ENCODE results near the gene METTL2B. TPM values are rescaled to one million over a fixed set of nuclear protein-coding genes. Genes with fewer than 3 reads are reported as not detected.
"Not testable (repeated sequence)": the region's sequence is repeated elsewhere in the genome, so short reads cannot be mapped to it uniquely, and the experiment has no call there.

Gene METTL2B
- total RNA-seq, 2 donors from 2014 or later, result 29.5 to 49.5 TPM

DNA sequence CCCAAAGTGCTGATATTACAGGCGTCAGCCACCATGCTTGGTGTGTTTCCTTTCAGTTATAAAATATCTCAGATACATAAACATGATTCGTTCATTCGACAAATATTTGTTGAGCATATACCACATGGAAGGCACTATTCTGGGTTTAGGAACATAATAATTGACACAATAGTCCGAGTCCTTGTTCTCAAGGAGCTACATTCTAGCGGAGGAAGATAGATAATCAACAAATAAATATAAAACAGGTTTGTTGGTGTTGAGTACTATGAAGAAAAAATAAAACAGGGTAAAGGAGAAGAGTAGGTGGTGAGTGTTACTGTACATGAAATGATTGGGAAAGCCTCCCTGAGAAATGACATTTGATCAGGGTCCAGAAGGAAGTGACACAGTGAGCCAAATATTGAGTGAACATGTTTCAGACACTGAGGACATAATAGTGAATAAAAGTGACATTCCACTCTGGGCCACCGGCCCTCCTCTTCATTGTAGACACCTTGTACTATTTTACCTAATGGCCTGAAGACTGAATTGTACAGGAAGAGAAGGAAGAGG lies 27.7 kb upstream of the METTL2B start:
- H3K4me3 Mint-ChIP-seq, result peak overlapping the region; percentile 87
- no peaks in the 10 kb centered on the region for H3K27me3 Mint-ChIP-seq
- ATAC-seq (replicated peaks), result no peak
- peaks cover 28% of the 10 kb centered on the region for H3K4me1 Mint-ChIP-seq
- no peaks in the 10 kb centered on the region for H3K9me3 Mint-ChIP-seq
- peak overlapping the region; percentile 85 for H3K27ac Mint-ChIP-seq
- H3K36me3 Mint-ChIP-seq (ENCODE audit: low read depth), result peaks cover 37% of the 10 kb centered on the region

DNA sequence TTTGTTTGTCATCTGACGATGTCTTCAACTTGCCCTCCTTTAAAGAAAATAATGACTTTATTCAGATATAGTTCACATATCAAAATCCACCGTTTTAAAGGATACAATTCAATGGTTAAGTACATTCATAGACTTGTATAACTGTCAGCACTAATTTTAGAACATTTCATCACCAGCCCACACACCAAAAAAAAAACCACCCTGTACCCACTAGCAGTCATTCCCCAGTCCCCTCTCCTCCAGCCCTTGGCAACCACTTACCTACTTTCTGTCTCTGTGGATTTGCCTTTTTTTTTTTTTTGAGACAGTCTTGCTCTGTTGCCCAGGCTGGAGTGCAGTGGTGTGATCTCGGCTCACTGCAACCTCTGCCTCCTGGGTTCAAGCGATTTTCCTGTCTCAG lies 26.1 kb upstream of the METTL2B start:
- ATAC-seq (replicated peaks), result peak; percentile 79
- Mint-ChIP-seq H3K4me1 (peaks cover 37% of the 10 kb centered on the region), H3K4me3 (peak overlapping the region; percentile 94), H3K36me3 (ENCODE audit: low read depth) (peaks cover 42% of the 10 kb centered on the region), H3K27ac (peak overlapping the region; percentile 80), H3K9me3 (no peaks in the 10 kb centered on the region), H3K27me3 (no peaks in the 10 kb centered on the region)

- ATAC-seq (replicated peaks), result no peak
- Mint-ChIP-seq H3K27me3 (no peaks in the 10 kb centered on the region), H3K4me1 (peaks cover 38% of the 10 kb centered on the region), H3K27ac (peak overlapping the region; percentile 80), H3K9me3 (no peaks in the 10 kb centered on the region), H3K4me3 (peak overlapping the region; percentile 94), H3K36me3 (ENCODE audit: low read depth) (peaks cover 47% of the 10 kb centered on the region)
These were observed 25.6 kb upstream of the METTL2B start for GRCh38 chr7:128450913-128451312.

DNA sequence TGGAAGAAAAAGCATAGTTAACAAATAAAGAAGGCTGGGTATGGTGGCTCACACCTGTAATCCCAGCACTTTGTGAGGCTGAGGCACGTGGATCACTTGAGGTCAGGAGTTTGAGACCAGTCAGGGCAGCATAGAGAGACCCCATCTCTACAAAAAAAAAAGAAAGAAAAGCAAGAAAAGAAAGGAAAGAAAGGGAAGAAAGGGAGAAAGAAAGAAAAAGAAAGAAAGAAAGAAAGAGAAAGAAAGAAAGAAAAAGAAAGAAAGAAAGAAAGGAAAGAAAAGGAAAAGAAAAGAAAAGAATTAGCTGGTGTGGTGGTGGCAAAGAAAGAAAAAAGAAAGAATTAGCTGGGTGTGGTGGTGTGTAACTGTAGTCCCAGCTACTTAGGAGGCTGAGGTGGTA lies 24.0 kb upstream of the METTL2B start:
- Mint-ChIP-seq H3K4me3 (peak overlapping the region; percentile 94), H3K27ac (peak overlapping the region; percentile 80)

DNA sequence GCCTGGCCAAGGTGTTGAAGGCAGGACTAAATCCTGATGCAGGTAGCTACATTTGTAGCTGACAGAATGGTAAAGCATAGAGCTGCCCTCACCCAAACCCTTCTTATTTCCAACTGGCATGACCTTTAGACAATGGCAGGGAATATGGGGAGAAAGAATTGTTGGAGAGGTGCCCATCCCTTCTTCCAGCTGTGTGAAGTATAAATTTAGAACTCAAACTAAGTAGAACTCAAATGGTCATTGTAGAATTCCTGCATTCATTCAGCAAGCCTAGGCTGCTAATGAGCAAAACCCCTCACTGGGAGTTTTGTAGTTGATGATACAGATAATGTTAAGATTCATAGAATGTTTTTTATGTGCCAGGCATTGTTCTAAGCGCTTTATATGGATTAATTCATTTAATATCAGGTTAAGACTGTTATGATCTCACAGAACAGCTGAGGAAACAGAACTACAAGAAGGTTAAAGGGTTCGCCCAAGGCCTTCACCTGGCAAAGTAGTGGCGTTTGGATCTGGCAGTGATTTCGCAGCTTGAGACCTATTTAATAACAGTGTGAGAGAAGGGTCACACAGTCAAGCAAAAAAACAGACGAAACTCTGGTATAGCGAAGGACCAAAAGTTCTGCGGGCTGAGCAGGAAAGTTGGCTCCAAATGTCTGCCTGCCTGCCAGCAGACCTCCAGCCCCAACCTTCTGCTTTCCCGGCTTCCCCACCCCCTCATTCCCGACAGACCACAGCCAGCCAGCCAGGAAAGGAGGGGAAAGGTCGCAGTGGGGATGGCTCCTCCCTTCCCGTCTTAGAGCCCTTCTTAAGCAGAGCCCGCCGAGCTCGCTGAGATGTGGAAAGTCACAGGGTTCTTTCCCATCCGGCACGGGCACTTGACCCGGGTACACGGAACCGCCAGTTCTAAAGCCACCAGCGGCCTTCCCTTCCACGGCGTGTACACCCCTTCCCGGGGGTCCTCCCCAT lies 22.4 kb upstream of the METTL2B start:
- peaks cover 46% of the 10 kb centered on the region for H3K4me1 Mint-ChIP-seq
- no peaks in the 10 kb centered on the region for H3K27me3 Mint-ChIP-seq
- H3K4me3 Mint-ChIP-seq, result peak overlapping the region; percentile 94
- no peak for ATAC-seq (replicated peaks)
- peak overlapping the region; percentile 86 for H3K27ac Mint-ChIP-seq
- H3K9me3 Mint-ChIP-seq, result no peaks in the 10 kb centered on the region
- H3K36me3 Mint-ChIP-seq (ENCODE audit: low read depth), result peaks cover 74% of the 10 kb centered on the region

More for the DNA sequence above, 24.0 kb upstream of the METTL2B start:
- Mint-ChIP-seq H3K9me3 (no peaks in the 10 kb centered on the region), H3K27me3 (no peaks in the 10 kb centered on the region), H3K36me3 (ENCODE audit: low read depth) (peaks cover 63% of the 10 kb centered on the region), H3K4me1 (peaks cover 38% of the 10 kb centered on the region)
- ATAC-seq (replicated peaks), result no peak

- Mint-ChIP-seq H3K9me3 (no peaks in the 10 kb centered on the region), H3K36me3 (ENCODE audit: low read depth) (peaks cover 81% of the 10 kb centered on the region), H3K27me3 (no peaks in the 10 kb centered on the region), H3K4me1 (peaks cover 52% of the 10 kb centered on the region), H3K27ac (peak overlapping the region; percentile 86), H3K4me3 (peak overlapping the region; percentile 94)
- no peak for ATAC-seq (replicated peaks)
These were observed 21.6 kb upstream of the METTL2B start for GRCh38 chr7:128454808-128455542.

DNA sequence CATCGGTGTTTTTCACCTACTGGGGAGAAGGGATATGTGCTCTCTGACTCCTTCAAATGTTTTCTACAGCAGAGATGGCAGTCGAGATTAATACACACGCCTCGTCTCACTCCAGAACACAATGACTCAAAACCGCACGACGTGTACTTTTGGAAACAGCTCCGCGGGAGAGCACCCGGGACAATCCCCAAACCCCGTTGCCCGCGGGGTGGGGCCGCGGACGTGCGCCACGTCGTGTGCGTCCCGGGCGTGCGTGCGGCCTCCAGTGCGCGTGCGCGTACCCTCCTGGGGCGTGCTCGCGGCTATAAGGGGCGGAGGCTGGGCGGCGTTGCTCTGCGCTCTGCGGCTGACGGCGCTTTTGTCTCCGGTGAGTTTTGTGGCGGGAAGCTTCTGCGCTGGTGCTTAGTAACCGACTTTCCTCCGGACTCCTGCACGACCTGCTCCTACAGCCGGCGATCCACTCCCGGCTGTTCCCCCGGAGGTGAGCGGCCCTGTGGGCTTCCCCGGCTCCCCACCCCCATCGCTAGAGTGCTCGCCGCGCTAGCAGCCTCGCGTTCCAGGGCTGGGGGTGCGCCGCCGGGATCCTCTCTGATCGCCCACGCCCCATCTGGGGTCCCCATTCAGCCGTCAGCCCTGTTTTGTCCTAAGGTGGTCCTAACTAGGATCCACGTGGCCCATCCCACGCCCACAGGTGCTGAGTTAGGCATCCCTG lies 20.8 kb upstream of the METTL2B start, which contains the start of gene HILPDA:
HILPDA (plus strand) TSS at position 336 of the 712 bp plus-strand sequence. CDS start 1,391 bp downstream, outside the sequence.
- Mint-ChIP-seq H3K36me3 (ENCODE audit: low read depth) (peaks cover 77% of the 10 kb centered on the region), H3K4me1 (peaks cover 50% of the 10 kb centered on the region), H3K4me3 (peak within 1 kb of the TSS; percentile 94), H3K27me3 (no peaks in the 10 kb centered on the region), H3K9me3 (no peaks in the 10 kb centered on the region), H3K27ac (peak within 1 kb of the TSS; percentile 86)
- ATAC-seq (replicated peaks), result peak; percentile 80

DNA sequence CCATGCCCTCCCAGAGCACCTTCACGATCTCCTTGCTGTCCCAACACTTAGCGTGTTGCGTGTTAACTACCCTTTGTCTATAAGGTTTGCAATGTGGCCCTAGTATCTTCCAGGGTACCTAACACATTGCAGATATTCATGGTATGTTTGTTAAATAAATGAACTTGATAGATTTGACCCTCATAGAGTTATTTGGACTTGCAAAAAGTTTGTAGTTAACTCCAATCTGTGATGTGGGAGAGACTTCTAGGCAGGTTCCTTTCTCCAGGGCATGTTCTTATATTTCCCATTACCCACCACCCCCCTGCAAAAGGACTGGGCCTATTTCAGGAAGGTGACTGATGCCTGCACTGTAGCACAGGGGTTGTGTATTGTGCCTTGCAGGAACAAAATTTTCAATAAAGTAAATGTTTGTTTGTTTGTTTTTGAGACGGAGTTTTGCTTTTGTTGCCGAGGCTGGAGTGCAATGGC lies 20.3 kb upstream of the METTL2B start:
- Mint-ChIP-seq H3K36me3 (ENCODE audit: low read depth) (peaks cover 74% of the 10 kb centered on the region), H3K4me3 (peak overlapping the region; percentile 94), H3K4me1 (peaks cover 47% of the 10 kb centered on the region), H3K27me3 (no peaks in the 10 kb centered on the region), H3K9me3 (no peaks in the 10 kb centered on the region), H3K27ac (peak overlapping the region; percentile 86)
- ATAC-seq (replicated peaks), result no peak

- peaks cover 64% of the 10 kb centered on the region for H3K36me3 Mint-ChIP-seq (ENCODE audit: low read depth)
- not testable (repeated sequence) for ATAC-seq (replicated peaks); H3K27me3 Mint-ChIP-seq
These were observed 19.2 kb upstream of the METTL2B start for GRCh38 chr7:128457385-128457784.

GRCh38 chr7:128458956-128459355 lies 17.6 kb upstream of the METTL2B start:
- H3K9me3 Mint-ChIP-seq, result no peaks in the 10 kb centered on the region
- H3K27ac Mint-ChIP-seq, result peak overlapping the region; percentile 86
- peak overlapping the region; percentile 94 for H3K4me3 Mint-ChIP-seq
- H3K27me3 Mint-ChIP-seq, result no peaks in the 10 kb centered on the region
- H3K36me3 Mint-ChIP-seq (ENCODE audit: low read depth), result peaks cover 66% of the 10 kb centered on the region
- ATAC-seq (replicated peaks), result peak; percentile 60
- H3K4me1 Mint-ChIP-seq, result peaks cover 32% of the 10 kb centered on the region

More at GRCh38 chr7:128457385-128457784, 19.2 kb upstream of the METTL2B start:
- peak overlapping the region; percentile 94 for H3K4me3 Mint-ChIP-seq
- peaks cover 42% of the 10 kb centered on the region for H3K4me1 Mint-ChIP-seq
- not testable (repeated sequence) for H3K9me3 Mint-ChIP-seq
- peak overlapping the region; percentile 86 for H3K27ac Mint-ChIP-seq

DNA sequence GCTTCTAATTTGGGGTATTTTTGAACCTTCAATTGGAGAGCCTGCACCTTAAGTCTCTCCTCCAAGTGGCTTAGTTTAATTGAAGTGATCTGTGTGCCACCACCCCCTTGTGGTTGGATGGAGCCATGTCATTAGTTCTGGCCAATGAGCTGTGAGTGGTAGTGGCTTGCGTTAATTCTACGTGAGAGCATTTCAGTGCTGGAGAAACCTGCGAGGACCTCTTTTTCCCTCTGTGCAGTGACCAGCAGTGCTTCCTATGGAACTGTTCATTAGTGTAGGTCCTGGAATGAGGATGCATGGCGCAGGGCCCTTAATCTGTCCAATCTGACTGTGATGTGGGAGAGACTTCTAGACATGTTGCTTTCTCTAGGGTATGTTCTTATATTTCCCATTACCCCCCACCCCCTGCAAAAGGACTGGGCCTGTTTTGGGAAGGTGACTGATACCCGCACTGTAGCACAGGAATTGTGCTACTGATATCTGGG lies 17.1 kb upstream of the METTL2B start:
- Mint-ChIP-seq H3K9me3 (no peaks in the 10 kb centered on the region), H3K27me3 (no peaks in the 10 kb centered on the region), H3K27ac (peak overlapping the region; percentile 86), H3K36me3 (ENCODE audit: low read depth) (peaks cover 67% of the 10 kb centered on the region), H3K4me3 (peak overlapping the region; percentile 94), H3K4me1 (peaks cover 28% of the 10 kb centered on the region)
- peak; percentile 30 for ATAC-seq (replicated peaks)

- Mint-ChIP-seq H3K36me3 (ENCODE audit: low read depth) (peaks cover 53% of the 10 kb centered on the region), H3K4me3 (no peak overlapping the region), H3K4me1 (peaks cover 23% of the 10 kb centered on the region)
These were observed 14.1 kb upstream of the METTL2B start for GRCh38 chr7:128462460-128462859.

DNA sequence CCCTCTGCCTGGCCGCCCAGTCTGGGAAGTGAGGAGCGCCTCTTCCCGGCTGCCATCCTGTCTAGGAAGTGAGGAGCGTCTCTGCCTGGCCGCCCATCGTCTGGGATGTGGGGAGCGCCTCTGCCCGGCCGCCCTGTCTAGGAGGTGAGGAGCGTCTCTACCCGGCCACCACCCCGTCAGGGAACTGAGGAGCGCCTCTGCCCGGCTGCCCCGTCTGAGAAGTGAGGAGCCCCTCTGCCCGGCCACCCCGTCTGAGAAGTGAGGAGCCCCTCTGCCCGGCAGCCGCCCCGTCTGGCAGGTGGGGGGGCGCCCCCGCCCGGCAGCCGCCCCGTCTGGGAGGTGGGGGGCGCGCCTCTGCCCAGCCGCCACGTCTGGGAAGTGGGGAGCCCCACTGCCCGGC lies 13.2 kb upstream of the METTL2B start:
- ATAC-seq (replicated peaks); H3K9me3 Mint-ChIP-seq; H3K4me3 Mint-ChIP-seq; H3K27ac Mint-ChIP-seq; H3K27me3 Mint-ChIP-seq: not testable (repeated sequence)
- Mint-ChIP-seq H3K4me1 (peaks cover 16% of the 10 kb centered on the region), H3K36me3 (ENCODE audit: low read depth) (peaks cover 52% of the 10 kb centered on the region)

More at GRCh38 chr7:128462460-128462859, 14.1 kb upstream of the METTL2B start:
- no peak for ATAC-seq (replicated peaks)
- no peaks in the 10 kb centered on the region for H3K27me3 Mint-ChIP-seq
- no peak overlapping the region for H3K27ac Mint-ChIP-seq
- H3K9me3 Mint-ChIP-seq, result no peaks in the 10 kb centered on the region
